ENCODE data around the gene ARL8B.

Gene ARL8B

DNA sequence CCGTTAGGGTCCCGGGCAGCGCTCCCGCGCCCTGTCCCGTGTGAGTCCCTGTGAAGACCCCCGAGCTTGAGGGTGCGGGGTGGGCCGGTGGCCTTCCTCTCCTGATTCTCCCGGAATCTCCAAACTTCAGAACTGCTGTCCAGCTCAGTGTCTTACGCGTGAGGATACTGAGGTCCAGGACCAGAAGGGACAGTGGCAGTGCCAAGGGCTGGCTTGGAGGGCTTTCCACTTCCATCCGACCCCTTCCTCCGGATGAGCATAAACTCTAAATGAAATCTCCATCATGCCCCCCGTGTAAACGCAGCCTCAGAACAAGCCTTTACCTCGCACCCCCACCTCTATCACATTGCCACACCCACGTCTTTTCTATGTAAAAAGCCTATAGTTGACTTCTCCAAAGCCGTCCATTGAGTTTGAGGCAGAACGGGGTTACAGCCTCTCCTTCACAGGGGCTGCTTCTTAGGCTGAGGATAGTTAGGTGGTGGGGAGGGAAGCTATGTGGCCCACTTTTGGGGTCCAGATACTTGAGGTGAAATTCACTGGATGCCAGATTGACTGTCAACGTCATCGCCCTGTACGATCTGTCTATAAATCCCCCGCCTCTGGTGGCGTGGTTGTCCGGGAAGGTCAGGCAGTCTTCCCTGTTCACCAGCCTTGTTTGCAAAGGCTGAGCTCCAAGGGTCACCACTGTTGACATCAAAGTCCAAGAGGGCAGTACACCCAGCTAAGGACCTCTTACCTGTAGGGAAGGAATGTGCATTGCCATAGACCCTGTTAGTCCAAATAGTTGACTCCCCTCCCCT, 66.5 kb downstream of the ARL8B start:
- no peak for DNase-seq

DNA sequence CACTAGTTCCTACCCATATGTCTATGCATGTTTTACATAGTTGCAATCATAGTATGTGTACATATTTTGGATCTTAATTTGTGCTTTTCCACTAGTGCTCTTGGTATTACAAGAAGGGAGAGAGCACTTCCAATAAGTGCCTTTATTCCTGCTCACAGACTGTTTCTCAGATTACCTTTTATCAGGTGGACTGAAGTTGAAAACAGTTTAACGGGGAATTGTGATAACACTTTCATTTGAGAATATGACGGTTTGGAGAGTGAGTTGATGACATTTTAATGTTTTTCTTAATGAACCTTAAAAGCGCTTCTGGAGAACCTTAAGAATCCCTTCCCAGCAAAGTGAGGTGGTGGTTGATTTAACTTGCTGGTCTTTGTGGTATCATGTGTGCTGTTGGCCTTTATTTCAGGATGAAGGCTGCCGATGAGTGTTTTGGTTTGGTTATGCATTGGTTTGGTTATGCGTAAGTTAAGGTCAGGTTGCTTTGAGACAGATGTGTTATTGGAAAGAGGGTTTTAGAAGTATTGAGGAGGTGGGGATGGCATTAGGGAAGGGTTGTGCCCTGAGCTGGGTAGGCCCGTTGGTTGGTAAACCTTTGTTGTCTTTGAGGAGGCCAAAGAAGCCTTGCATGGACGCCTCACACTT, 68.2 kb downstream of the ARL8B start:
- DNase-seq, result no peak

DNA sequence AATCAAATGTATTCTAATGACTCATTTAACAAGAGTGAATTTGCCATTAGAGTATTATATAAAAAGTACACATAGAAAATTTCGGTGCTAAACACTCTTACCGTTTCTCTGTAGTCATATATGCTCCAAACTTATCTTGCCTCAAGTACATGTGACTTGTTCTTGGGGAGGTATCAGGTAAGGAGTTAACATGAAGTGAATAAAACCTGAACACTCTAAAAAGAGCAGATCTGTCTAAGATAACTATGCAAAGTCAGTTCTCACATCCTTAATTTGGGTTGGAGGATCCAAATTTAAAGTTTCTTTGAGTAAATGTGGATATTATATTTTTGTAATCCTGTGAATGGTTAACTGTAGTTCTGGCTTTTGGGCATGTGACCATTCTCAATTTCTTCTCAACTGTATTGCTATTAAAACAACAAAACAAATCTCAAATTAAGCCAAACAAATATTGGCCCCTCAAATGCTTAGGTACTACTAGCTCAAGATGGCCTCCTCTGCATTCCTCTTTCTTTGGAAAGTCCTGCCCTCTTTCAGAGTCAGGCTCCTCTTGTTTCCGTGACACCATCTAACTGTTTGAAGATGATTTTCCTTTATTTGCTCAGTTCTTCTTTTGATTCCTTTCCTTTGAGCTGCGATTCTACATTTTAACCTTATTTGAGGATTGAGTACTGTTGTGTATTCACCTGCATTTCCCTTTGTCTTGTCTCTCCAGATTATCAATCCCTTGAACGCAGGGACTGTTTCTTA, 69.6 kb downstream of the ARL8B start:
- DNase-seq, result no peak

DNA sequence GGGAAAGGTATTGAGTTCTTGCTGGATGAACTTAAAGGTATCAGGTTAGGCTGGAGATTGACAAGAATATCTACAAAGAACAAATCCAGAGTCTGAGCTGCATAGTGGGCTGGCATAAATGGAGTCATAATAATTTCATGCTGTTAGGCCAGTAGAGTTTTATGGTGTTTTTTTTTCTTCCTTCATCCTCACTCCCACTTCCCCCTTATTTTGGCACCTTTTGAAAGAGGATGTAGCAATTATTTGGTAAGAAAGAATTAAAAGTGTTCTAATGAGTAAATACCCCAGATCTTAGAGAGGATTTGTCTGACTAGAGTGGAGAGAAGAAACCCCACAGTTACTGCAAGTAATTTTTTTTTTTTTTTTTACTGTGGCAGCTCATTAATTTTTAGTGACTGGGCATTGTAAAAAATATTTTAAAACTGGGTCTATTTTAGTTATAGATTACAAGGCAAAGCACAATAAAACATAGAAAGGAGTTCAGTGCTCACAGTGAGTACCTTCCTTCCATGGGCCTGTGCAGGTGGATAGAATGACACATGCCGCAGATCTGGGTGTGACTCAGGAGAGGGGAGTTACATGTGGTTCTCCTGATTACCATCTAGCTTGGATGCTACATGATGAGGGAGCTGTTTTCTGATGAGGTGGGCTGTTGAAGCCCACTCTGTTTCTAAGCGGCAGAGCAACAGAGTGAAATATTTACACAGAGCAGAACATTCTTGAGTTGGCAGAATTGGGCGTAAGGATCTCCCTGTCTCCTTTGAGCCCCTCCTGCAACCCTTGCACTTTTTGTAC, 70.7 kb downstream of the ARL8B start:
- DNase-seq, result no peak

DNA sequence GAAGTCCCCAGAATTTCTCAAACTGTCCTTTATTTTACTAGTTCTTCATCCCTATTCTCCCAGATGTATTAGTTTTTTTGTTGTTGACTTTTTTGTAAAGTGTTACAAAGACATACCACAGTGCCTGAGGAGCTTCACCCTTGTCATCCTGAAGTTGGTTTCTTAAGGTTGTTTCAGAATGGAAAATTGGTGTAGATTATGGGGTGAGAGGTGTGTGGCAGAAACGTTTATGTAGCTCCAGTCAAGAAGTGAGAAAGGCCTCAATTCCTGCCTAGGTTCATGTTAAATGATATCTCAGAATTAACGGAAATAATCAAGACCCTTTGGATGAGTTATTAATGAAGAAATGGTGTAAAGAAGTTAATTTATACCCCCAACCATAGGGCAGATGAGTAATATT, 72.2 kb downstream of the ARL8B start:
- no peak for DNase-seq

DNA sequence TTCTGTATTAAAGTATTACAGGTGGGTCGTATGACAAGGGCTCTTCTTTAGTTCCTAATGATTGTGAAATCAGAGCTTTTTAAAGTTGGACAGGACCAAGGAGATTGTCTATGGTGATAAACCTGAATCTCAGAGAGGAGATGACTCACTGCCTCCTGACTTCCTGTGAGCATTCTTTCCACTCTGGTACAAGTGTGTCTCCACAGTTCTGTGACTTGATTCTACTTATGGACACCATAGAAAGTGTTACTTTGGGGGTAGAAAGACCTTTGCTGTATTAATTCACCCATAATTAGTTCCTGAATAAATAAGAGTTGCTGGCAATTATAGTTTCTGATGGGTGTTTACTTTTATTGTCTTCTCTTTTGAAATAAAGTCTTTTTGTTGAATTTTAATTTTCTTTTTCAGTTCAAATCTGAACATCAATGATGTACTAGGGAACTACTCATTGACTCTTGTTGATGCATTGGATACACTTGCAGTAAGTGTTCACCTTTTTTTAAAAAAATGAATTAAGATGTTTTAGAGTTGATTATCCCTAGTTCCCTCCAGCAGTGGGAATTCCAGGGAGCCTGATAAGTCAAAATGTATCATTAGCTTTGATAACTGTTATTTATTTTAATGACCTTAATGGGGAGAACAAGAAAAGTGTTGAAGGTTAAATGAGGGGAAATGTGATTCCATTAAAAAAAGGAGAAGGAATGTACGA, 72.9 kb downstream of the ARL8B start:
- DNase-seq, result no peak

DNA sequence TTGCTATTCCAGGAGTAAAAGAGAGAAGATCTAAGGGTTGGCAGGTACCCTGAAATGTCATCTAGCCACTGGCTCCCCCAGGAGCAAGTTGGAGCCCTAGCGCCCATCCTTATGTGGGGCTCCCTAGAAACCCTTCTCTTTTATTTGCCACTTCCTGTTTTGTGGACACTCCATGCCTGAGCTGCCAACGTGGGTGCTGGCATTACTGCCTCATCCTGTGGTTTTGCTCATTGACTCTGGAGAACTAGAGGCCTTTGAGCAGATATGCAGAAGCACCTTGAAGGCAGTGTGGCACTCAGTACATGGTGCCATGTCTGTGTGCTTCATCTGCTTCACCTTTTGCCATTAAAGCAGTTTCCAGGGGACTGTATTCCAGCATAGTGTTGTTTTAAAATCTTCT, 73.5 kb downstream of the ARL8B start:
- DNase-seq, result no peak

DNA sequence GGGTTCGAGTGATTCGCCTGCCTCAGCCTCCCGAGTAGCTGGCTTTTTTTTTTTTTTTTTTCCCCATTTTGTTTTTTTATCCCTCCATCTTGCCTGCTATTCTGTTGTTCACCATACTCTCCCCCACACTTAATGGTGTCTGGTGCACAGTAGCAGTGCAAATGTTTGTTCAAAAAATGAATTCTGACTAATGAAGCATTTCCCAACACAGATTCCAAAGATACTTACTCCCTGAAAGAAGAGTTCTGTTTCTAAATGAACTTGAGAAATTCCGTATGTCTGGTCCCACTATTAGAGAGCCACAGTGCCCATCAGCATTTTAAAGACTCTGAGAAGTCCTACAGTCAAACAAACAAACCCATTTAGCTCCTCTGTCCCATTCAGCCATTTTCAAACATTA, 74.9 kb downstream of the ARL8B start:
- no peak for DNase-seq

DNA sequence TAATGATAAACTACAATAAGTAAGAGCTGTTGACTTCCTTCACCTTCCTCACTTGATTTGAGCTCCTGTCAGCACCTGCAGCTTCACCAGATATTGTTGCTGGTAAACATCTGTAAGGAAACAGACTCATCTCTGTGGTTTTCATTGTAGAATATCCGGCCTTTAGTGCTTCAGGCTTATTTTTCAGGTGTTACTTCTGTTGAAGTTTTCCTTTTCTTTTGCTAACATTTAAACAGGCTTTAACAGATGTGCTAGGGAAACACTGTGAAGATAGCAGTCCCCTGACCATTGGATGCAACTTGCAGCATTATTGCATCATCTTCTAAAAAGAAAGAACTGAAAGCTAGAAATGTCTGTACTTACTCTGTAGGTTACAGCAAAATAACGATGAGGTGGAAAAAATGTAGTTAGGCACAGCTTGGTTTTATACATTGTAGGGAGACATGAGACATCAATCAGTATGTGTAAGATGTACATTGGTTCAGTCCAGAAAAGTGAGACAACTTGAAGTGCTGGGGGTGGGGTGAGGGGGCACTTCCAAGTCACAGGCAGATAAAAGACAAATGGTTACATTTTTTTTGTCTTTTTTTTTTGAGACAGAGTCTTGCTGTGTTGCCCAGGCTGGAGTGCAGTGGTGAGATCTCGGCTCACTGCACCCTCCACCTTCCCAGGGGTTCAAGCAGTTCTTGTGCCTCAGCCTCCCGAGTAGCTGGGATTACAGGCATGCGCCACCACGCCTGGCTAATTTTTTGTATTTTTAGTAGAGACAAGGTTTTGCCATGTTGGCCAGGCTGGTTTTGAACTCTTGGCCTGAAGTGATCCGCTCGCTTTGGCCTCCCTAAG, 75.6 kb downstream of the ARL8B start:
- no peak for DNase-seq

DNA sequence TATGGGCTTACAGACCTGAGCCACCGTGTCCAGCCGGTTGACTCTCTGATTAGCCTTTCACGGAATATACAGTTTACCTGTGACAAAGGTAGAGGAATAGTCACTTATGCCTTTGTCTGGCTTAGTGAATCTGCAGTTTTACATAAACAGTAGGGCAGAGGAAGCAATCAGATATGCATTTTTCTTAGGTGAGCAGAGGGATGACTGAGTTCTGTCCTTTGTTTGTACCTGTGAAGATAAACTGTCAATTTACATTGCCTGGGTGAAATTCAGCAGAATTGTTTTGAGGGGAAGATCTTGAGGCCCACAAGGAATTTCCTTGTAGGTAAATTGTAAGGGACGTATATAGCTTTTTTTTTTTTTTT, 76.2 kb downstream of the ARL8B start:
- no peak for DNase-seq

DNA sequence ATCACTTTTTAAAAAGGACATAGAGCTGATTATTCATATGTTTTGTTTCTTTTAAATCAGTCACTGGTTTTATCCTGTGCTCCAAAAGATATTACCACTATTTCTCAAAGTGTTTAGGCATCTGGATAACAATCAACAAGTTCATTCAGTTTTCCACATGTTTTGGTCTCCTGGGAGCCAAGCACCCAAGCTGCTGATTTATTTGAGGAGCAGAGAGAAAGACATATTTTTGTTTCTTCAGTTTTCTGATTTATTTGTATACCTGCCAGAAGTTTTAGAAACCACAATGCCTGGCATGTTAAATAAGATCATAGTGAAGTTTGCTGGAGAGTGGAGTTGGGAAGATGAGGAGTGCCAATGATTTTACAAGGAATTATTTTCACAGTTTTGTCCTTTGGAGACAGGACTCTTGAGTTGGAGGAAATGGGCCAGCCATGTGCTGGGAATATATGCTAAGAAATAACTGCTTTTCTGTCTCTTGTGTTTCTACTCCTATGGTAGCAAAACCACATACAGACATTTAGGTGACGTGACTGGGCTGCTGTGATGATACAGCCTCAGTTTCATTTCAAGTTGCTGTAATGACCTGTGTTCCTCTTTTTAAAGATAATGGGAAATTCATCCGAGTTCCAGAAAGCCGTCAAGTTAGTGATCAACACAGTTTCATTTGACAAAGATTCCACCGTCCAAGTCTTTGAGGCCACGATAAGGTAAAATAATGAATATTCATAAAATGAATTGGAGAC, 77.1 kb downstream of the ARL8B start:
- DNase-seq, result no peak

DNA sequence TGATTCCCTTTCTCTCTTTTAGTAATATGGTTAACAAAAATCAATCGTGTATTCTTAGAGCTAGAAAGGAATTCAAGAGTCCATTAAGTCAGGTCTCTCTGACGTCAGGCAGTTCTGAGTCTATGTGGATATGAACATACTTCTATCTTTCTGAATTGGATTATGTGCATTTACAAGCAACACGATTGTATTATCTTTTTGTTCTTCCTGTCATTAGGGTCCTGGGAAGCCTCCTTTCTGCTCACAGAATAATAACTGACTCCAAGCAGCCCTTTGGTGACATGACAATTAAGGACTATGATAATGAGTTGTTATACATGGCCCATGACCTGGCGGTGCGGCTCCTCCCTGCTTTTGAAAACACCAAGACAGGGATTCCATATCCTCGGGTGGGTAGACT, 79.4 kb downstream of the ARL8B start:
- no peak for DNase-seq

DNA sequence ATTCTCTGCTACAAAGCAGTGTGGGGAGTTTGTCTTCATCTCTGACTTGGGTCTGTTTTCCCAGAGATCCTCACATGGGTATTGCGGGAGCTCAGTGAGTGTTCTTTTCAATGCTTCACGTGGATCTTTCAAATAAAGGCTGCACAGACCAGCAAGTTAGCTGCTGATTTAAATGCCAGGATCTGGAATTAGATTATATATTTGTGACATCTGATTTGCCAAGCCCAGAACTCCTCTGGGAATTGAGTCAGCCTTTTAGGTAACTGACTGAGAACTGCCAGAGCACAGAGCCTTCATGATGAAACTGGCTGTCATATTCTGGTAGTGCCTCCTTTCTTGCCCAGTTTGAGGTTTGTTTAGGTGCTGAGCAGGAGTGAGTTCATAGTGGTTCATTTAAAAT, 80.1 kb downstream of the ARL8B start:
- no peak for DNase-seq

DNA sequence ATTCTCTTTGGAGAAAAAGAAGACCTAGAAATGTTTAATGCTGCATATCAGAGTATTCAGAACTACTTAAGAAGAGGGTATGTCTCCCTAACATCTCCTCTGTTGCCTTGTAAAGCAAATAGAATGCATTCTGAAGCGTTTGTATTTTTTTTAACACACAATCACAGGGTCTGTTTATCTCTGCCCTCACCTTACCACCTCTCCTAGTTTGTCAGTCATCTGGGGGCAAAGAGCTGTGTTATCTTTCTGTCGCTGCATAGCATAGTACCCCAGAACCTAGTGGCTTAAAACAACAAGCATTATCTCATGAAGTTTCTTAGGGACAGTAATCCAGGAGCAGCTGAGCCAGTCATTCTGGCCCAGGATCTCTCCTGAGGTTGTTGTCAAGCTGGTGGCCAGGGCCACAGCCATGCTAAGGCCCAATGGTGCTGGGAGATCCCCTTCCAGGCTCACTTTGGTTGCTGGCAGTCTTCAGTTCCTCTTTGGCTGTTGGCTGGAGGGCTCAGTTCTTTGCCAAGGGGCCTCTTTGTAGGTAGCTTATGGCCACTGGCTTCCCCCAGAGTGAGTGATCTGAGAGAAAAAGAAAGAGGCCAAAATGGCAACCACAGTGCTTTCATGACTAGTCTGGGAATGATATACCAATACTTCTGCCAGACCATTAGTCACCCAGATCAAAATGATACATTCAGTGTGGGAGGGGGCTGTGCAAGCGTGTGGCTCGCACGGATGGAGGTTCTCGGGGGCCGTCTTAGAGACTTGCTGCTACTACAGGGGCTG, 83.3 kb downstream of the ARL8B start:
- no peak for DNase-seq

DNA sequence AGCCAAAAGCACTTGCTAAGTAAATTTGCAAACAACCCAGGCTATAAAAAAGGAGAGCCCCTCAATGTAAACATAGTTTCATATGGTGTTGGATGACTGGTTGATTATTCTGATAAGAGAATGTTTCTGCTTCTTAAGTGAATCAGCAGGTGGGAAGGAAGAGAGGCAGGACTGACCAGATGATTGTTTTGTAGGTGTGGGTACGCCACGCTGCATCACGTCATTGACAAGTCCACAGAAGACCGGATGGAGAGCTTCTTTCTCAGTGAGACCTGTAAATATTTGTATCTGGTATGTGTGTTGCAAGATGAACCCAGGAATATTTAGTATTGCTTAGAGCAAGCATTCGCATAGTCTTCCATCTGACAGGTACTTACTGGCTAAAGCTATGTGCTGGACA, 88.8 kb downstream of the ARL8B start:
- DNase-seq, result no peak

DNA sequence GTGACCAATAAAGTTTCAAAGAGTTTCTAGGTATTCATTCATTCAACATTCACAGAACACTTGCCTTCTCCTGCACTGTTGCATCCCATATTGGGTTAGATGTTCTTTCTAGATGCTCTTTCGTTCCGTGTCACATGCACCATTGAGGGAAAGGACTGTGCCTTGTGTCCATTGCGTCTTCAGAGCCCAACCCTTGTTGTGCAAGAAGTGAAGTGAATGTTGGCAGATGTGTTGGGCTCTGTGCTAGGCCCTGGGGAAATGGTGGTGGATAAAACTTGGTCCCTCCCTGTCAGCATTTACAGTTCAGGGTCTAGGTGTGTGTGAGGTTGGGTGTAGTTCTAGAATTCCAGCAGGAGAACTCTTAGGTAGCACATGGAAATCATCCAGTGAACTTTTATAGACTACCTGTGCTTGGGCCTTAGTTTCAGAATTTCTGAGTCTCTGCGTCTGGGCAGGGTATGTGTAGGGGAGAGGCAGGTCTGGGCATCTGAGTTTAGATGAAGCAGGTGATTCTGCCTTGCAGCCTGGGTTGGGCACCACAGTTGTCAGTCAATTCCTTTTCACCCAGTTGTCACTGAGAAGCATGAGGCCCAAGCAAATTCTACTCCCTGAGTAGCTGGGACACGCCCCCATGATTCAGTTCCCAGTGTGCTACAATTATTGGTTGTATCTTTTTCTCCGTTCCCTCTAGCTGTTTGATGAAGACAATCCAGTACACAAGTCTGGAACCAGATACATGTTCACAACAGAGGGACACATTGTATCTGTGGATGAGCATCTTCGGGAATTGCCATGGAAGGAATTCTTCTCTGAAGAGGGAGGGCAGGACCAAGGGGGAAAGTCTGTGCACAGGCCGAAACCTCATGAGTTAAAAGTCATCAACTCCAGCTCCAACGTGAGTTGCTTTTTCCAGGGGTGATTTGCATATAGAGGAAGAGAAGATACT, 90.8 kb downstream of the ARL8B start:
- DNase-seq, result no peak

DNA sequence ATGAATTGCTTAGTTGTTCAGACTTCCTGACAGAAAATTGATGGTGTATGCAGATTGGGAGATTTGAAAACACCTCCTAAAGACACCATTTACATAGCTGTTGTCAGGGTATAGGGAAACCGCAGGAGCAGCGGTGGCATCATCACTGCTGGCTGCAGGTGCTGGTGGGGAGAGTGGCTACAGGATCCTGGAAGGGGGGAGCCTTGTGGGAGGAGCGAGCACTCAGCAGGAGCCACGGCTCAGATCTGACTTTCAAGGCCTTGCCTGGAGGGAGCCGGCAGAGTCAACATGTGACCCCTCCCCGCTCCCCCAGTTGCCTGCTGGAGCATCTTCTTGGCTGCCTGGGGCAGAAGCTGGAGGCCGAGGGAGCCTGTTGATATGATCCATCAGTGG, 91.5 kb downstream of the ARL8B start:
- no peak for DNase-seq

DNA sequence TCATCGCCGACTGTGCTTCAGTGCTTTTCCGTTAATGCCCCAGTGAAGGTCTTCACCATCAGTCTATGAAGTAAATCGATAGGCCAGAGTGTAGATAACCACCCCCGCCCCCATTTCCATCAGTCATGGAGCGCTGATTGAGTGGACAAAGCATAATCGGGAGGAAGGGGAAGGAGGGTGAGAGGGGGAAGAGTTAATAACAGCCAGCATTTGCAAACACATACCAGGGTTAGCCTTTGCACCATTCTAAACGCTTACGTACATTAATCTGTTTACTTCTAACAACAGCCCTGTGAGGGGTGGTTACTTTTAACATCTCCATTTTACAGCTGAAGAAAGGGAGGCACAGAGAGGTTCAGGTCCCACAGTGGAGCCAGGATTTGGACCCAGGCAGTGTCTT, 92.3 kb downstream of the ARL8B start:
- no peak for DNase-seq
